Colonic mucosa (tissue), 4 donors: ENCODE results near the gene NSD1. TPM values are rescaled to one million over a fixed set of nuclear protein-coding genes. Genes with fewer than 3 reads are reported as not detected.

Source experiments
- DNase-seq: peaks from one replicate; pipeline ENCODE4 v3.0.0-alpha.2; 2020
- H3K27ac ChIP-seq: fragments of 200-600 bp; one replicate; pipeline ENCODE4 v1.8.0; 2021
- H3K27me3 ChIP-seq: fragments of 200-600 bp; one replicate; pipeline ENCODE4 v1.8.0; 2021
- H3K36me3 ChIP-seq: fragments of 200-600 bp; one replicate; pipeline ENCODE4 v1.8.0; 2021
- H3K4me1 ChIP-seq: fragments of 200-600 bp; one replicate; pipeline ENCODE4 v1.8.0; 2021; ENCODE audit warnings: mild to moderate bottlenecking
- H3K4me3 ChIP-seq: fragments of 200-600 bp; one replicate; pipeline ENCODE4 v1.8.0; 2021
- H3K9ac ChIP-seq, 2 donors: one replicate each; pipeline ENCODE4 v1.7.0; 2013; ENCODE audit warnings: control low read depth in 2 of 2, low read depth in 2 of 2, low read length in 2 of 2
- H3K9me3 ChIP-seq: fragments of 200-600 bp; one replicate; pipeline ENCODE4 v1.8.0; 2021
- CTCF ChIP-seq: fragments of 200-600 bp; IDR thresholded peaks from one replicate; pipeline ENCODE4 v1.8.0; 2022; ENCODE audit warnings: antibody characterized with exemption, mild to moderate bottlenecking
- intact Hi-C: fragments of 100-400 bp; cut with DNase I; formaldehyde crosslinking; loops from one replicate; pipeline ENCODE4 v1.14.1; 2022
- total RNA-seq, 2 donors: library from RNA; stranded (reverse); fragmentation: NEBNext Ultra II Directional in 1 of 2; extraction: Animal tissue kit (Norgen Biotek cat#: 25700) in 1 of 2; gene quantifications; one replicate each; pipeline ENCODE4 v1.2.1, GENCODE V29; 2021
- donor health status: healthy.
- donor health status: DM: no; HTN: no; CAD: no.
- donor health status: DM: no; HTN: no; CAD: no.

NSD1 gene
- total RNA-seq, 2 donors from 2014 or later: 53.0 to 77.9 TPM

GRCh38 chr5:177271113-177271512, 137.5 kb downstream of the NSD1 start:
- no peak overlapping the region for H3K9ac ChIP-seq
- TF ChIP-seq CTCF: no peak
- H3K4me1 ChIP-seq: no peaks in the 10 kb centered on the region
- H3K27ac ChIP-seq: no peak overlapping the region
- H3K4me3 ChIP-seq: no peak overlapping the region
- no peaks in the 10 kb centered on the region for H3K9me3 ChIP-seq
- intact Hi-C loops: no loop called here
- H3K36me3 ChIP-seq: peaks cover 14% of the 10 kb centered on the region
- H3K27me3 ChIP-seq: no peaks in the 10 kb centered on the region
- DNase-seq: no peak

- no peak for DNase-seq
- Histone ChIP-seq H3K27me3 (no peaks in the 10 kb centered on the region), H3K9ac (no peak overlapping the region), H3K36me3 (peaks cover 15% of the 10 kb centered on the region), H3K4me1 (no peaks in the 10 kb centered on the region), H3K27ac (no peak overlapping the region), H3K9me3 (no peaks in the 10 kb centered on the region), H3K4me3 (no peak overlapping the region)
- no peak for TF ChIP-seq CTCF
- intact Hi-C loops: no loop called here
These were observed 142.3 kb downstream of the NSD1 start for GRCh38 chr5:177275883-177276282.

GRCh38 chr5:177276886-177277285, 143.3 kb downstream of the NSD1 start:
- intact Hi-C loops: no loop called here
- no peak for TF ChIP-seq CTCF
- H3K9ac ChIP-seq: no peak overlapping the region
- no peak for DNase-seq
- no peaks in the 10 kb centered on the region for H3K4me1 ChIP-seq
- peaks cover 25% of the 10 kb centered on the region for H3K36me3 ChIP-seq
- H3K27ac ChIP-seq: no peak overlapping the region
- H3K4me3 ChIP-seq: no peak overlapping the region
- no peaks in the 10 kb centered on the region for H3K9me3 ChIP-seq
- no peaks in the 10 kb centered on the region for H3K27me3 ChIP-seq

GRCh38 chr5:177288191-177288590, 154.6 kb downstream of the NSD1 start:
- Histone ChIP-seq H3K9ac (no peak overlapping the region), H3K9me3 (no peaks in the 10 kb centered on the region), H3K27ac (no peak overlapping the region), H3K27me3 (no peaks in the 10 kb centered on the region), H3K4me3 (no peak overlapping the region), H3K36me3 (peaks cover 8% of the 10 kb centered on the region), H3K4me1 (no peaks in the 10 kb centered on the region)
- intact Hi-C loops: no loop called here
- TF ChIP-seq CTCF: no peak
- DNase-seq: no peak

- DNase-seq: no peak
- no peak overlapping the region for H3K4me3 ChIP-seq
- H3K4me1 ChIP-seq: no peaks in the 10 kb centered on the region
- H3K36me3 ChIP-seq: peaks cover 12% of the 10 kb centered on the region
- H3K9ac ChIP-seq: no peak overlapping the region
- H3K9me3 ChIP-seq: no peaks in the 10 kb centered on the region
- H3K27me3 ChIP-seq: no peaks in the 10 kb centered on the region
- intact Hi-C loops: no loop called here
- no peak for TF ChIP-seq CTCF
- H3K27ac ChIP-seq: no peak overlapping the region
These were observed 157.4 kb downstream of the NSD1 start for GRCh38 chr5:177290816-177291596.
